Retinal pigment epithelial cell (primary cell): ENCODE measurements around the gene FRMD4A.

Experiments used
- DNase-seq: peaks from one replicate; pipeline ENCODE4 v3.0.0-alpha.2; 2010; ENCODE audit warnings: low read depth
- H3K4me3 ChIP-seq: 2 replicates; pipeline ENCODE4 v1.5.1; 2011; ENCODE audit warnings: mild to moderate bottlenecking, low read length, control low read depth, moderate library complexity
- CTCF ChIP-seq: conservative IDR thresholded peaks from 2 replicates; pipeline ENCODE4 v1.5.1; 2011; ENCODE audit warnings: low read depth, low read length, control low read depth, inconsistent platforms

Gene FRMD4A

GRCh38 chr10:14191407-14191806, 139.3 kb downstream of the FRMD4A start:
- no peak overlapping the region for H3K4me3 ChIP-seq
- DNase-seq: no peak
- no peak for TF ChIP-seq CTCF

- DNase-seq: no peak
- no peak overlapping the region for H3K4me3 ChIP-seq
- TF ChIP-seq CTCF: no peak
Observed at GRCh38 chr10:14190702-14191101, 140.0 kb downstream of the FRMD4A start.

GRCh38 chr10:14186245-14186644, 144.5 kb downstream of the FRMD4A start:
- DNase-seq: no peak
- no peak overlapping the region for H3K4me3 ChIP-seq
- TF ChIP-seq CTCF: peak; percentile 56

GRCh38 chr10:14185316-14186045, 145.2 kb downstream of the FRMD4A start:
- no peak overlapping the region for H3K4me3 ChIP-seq
- peak; percentile 89 for DNase-seq
- no peak for TF ChIP-seq CTCF

GRCh38 chr10:14184841-14185315, 145.8 kb downstream of the FRMD4A start:
- no peak for TF ChIP-seq CTCF
- no peak overlapping the region for H3K4me3 ChIP-seq
- DNase-seq: no peak

- DNase-seq: no peak
- no peak for TF ChIP-seq CTCF
- H3K4me3 ChIP-seq: no peak overlapping the region
Observed at GRCh38 chr10:14182781-14183180, 147.9 kb downstream of the FRMD4A start.

GRCh38 chr10:14181567-14181936, 149.2 kb downstream of the FRMD4A start:
- no peak for DNase-seq
- TF ChIP-seq CTCF: no peak

More at GRCh38 chr10:14181567-14181936, 149.2 kb downstream of the FRMD4A start:
- no peak overlapping the region for H3K4me3 ChIP-seq
